GM19025 (cell line): Measurements from ENCODE around the gene CACNA1C.

Experiments used
- ATAC-seq: cut with Tn5 transposase; IDR thresholded peaks from one replicate; pipeline ENCODE4 v1.9.1; 2021; ENCODE audit warnings: mild to moderate bottlenecking, low read depth, moderate library complexity; ENCODE audit not compliant: unreplicated experiment

Gene CACNA1C

DNA sequence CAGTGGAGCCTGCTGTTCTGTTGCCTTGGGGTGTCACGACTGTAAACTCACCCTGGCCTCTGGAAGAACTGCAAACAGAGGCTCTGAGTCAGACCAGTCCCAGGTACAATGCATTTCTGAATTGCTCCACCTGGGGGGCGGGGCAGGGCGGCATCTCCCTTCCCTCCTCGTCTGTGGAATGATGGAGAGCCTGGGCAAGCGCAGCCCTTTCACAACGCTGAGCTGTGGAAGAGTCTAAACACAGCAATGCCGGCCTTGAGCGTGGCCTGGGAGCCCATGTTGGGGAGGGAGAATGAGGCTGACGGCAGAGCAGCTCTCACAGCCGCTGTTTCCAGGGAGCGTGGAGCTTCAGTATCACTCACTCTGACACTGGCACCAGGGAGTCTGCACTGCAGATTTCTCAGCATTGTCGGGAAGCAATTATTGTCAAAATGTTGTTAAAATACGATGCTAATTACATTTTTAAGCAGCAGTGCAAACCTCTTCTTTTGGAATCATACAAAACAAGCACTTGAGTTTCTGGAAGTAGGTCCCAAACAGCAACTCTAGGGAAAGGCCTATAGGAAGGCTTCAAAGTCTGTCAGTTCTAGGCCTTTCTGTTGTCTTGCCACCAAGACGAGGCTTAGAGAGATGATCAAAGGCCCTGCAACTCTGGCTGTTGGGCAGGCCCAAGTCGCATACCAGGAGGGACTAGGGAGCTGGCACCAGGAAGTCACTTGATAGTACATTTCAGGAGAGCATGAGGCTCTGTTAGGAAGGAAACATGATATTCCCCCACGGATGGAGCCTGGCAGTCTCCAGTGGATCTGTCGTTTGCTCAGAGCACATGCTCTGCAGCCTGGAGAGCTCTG lies 498.0 kb downstream of the CACNA1C start:
- ATAC-seq: no peak

DNA sequence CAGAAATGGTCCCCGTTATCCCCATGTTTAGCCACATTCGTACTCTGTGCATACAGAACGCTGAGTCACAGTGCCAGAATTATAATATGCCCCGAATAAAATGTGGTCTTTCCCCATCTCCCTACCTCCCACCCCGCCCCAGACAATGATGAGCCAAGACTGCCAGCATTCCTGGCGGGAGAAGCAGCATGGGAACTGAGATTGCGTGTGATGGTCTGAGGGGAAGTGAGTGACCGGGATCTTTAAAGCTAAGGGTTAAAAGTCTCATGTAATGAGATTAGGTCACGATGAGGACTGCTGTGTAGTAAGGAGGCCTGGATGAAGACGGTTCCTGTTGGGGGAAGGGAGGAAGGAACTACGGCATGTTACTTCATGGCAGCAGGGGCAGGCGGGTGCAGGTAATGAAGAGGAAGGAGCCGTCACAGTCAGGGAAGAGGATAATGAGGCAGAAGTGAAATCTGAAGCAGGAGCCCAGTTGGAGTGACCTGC lies 498.7 kb downstream of the CACNA1C start:
- no peak for ATAC-seq

DNA sequence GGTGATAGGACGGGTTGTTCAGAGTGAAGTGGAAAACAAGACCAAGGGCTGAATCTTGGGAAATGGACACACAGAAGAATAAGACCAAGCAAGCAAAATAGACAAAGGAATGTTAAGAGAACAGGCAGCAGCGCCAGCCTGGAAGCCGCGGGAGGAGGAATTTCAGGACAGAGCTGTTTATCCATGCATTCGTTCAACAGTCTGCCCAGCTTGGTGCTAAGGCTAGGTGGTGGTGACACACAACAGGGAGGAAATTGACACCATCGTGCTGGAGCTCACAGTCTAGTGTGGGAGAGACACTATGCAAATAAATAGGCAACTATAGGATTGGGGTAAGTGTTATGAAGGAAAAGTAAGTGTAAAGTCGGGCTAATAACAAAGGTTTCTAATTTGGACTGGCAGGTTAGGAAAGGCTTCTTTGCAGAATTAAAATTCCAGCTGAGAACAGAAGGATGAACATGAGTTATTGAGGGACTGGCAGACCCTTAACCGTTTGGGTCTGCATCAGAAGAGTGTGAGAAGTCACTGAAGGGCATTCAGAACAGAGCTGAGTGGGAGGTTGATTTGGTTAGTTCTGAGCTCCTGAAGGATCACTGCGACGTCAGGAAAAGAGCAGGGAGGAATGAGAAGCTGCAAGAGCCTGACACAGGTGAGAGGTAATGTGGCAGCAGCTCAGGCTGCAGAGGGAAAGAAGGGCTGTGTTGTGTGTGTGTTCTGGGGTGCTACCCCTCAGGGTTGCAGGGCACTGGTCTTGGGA lies 499.4 kb downstream of the CACNA1C start:
- no peak for ATAC-seq

DNA sequence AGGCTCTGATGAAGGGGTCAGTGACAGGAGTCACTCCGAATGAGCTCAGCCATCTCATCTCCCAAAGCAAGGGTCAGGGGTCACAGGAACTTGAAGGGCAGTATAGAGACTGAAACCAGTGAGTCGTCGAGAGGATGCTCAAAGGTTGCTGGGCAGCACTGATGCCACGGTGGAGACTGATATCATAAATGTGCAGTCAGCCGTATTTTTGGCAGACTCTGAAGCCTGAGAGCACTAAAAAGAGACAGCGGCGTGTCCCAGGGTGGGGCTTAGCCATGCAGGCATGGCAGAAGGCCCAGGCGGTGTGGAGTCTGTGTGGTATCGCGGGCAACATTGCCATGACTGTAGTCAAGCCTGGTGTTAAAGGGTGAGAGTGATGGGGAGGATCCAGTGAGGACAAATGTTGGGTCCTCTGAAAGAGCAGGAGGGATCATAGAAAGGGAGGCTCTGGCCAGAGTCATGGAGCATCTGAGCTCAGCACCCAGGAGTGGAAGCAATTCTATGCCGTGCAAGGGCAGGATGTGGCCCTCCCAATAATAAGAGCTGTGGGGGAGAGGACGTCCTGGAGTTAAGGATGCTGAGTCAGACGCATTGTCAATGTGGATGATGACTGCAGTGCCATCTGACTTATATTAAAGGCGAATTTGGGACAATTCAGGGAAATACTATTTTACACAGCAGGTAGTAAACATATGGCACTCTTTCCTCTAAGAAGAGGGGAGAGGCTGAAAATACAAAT lies 500.8 kb downstream of the CACNA1C start:
- ATAC-seq: no peak

DNA sequence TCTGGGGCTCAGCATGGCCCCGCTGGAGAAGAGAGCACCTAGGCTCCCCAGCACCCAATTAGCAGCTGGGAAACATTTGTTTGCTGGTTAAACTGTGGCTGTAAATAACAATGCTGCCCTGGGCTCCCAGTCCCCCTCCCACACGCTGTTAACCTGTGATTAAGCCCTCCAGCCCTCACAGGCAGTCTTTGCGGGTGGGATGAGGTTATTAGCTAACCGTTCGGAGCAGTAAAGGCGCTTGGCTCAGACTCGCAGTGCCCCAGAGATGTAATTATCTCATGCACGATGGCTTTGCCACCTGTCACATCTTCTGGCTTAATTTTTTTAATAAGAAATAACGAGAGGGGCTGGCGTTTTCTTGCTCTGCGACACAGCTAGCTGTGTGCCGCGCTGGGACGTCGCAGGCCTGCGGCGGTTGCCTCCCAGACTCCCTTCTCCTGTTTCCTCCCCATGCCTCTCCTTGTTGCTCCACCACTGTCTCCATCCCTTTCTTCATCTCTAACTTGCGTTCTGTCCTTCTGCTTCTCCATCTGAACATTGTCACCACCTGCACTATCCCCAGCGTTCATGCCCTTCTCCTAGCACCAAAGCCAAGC lies 502.8 kb downstream of the CACNA1C start:
- no peak for ATAC-seq

DNA sequence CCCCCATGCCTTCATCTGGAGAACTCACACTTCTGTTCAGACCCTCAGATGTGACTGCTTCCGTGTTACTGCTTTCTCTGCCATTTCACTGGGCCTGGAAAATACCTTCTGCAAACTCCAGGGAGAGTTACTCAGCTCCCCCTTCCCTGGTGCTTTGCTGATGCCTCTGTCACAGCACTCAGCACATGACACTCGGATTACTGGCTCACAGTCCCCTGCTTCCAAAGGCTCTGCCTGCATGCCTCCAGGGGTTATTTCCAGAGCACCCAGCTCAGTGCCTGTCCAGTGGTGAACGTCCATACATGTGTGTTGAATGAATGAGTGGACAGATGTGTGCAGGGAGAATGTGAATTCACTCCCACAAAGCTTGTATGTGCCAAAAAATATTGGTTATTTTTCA lies 504.8 kb downstream of the CACNA1C start:
- no peak for ATAC-seq

DNA sequence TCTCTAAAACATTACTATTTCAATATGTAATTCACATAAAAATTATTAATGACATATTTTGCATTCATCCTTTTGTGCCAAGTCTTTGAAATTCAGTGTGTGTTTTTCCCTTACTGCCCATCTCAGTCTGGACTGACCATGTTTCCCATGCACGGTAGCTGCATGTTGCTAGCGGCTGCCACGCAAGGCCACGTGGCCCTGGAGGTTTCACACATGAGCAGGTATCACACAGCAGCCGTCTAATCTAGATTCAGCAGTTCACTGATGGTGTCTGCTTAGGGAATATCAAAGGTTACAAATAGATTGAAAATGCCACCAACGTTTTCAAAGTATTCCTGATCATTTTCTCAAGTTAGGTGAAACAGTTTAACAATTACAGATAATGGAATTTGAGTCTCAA lies 507.1 kb downstream of the CACNA1C start:
- ATAC-seq: no peak

DNA sequence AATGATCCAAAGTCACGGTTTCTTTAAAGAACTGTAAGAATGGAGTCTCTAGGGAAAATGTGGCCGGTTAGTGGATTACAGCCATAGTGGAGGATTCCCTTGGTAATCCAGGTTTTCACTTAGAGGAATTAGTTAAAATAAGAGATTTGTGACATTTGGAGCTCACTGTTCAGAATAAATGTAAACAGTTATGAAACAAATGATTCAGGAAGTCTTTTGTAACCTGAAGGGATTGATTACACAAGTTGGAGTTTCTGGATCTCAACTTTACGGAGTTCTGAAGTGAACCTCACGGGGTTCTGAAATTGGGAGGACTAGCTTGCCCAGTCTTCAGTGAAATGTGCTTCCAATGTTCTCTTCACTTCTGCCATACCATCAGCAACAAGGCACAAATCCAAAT lies 507.6 kb downstream of the CACNA1C start:
- no peak for ATAC-seq

DNA sequence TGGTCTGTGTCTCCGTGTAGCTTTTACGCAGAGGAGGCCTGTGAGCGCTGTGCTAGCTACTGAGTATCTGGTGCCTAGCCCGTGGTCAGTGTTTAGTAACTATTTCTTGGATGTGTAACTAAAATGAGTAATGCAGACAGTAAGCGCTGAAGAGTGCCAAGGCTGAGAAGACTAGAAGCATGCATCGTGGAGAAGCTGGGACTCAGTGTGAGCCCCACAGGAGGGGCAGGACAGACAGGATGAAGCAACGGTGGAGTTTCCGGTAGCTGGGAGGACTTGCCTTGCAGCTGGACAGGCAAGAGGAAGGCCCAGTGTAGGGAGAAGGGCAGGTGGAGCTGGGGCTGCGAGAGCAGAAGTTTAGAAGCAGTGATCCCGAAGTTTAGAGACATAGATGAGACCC lies 508.6 kb downstream of the CACNA1C start:
- ATAC-seq: no peak

DNA sequence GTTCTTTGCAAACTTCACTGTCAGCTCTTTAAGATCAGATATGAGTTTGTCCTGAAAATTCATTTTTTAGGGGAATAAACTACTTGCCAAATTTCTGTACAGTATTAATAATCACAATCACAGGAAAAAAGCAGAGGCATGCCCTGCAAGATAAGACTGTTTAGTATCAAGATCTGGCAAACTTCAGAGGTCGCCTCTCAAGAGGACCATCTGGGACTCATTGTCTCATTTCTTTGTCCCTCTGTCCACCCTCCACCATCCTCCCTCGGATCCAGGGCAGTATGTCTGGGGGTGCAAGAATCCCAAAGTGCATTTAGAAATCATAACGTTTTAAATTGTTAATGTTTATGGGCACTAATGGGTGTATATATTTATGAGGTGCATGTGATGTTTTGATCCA lies 509.6 kb downstream of the CACNA1C start:
- ATAC-seq: no peak

DNA sequence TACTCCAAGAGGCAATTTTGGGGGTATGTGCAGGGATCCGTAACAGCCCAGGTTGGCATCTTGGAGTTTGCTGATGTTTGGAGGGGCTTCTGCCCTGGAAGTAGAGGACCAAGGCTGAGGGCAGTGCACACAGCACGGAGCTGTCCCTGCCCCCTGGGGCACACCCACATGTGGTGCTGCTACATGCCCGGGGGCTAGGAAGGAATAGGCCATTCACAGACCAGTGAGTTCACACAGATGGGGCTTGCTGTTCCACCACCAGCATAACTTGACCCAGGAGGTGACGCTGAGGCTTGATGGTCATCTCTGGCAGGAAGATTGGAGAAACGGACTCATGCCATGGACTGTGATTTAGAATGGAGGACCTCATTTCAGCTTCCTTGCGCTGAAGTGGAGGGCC lies 510.9 kb downstream of the CACNA1C start:
- no peak for ATAC-seq

DNA sequence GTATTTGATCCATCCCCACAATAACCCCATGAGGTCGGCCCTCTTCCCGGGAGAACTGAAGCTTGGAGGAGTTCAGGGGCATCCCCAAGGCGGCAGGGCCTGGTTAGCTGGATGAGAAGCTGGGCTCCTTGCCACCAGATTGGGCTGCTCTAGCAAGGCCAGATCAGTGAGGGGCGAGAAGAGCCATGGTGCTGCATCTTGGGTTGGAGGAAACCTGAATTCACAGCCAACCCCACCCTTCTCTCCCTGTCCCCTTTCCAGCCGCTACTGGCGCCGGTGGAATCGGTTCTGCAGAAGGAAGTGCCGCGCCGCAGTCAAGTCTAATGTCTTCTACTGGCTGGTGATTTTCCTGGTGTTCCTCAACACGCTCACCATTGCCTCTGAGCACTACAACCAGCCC lies 513.4 kb downstream of the CACNA1C start:
- no peak for ATAC-seq

DNA sequence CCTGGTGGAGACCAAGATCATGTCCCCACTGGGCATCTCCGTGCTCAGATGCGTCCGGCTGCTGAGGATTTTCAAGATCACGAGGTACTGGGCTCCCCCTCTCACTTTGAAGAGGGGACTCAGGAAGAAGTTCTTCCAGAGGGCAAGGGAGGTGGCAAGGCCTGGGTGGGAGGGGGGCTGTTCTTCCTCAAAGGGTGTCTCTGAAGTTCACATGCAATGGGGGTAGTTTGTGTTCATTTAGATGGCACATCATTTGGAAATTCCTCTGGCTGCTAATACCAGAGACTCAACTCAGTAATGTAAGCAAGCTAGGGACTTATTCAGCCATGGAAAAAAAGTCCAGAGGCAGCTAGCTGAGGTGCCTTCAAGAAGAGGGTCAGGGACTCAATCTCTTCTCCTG lies 514.9 kb downstream of the CACNA1C start:
- no peak for ATAC-seq

DNA sequence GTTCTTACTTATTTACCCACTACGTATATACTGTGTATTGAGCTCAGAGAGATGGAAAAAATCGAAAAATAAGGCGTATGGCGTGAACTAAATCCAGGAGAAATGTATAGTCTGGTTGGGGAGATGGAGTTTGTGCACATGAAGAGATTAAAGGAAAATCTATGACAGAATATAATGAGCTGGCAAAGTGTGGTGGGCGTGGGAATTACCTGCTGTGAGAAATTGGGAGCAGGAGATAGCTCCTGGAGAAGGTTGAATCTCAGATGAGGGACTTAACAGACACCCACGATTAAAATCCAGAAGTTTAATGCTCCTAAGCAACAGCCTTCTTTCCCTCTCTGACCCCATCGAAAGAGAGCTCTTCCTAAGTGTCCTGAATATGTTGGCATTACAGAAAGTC lies 517.8 kb downstream of the CACNA1C start:
- no peak for ATAC-seq

DNA sequence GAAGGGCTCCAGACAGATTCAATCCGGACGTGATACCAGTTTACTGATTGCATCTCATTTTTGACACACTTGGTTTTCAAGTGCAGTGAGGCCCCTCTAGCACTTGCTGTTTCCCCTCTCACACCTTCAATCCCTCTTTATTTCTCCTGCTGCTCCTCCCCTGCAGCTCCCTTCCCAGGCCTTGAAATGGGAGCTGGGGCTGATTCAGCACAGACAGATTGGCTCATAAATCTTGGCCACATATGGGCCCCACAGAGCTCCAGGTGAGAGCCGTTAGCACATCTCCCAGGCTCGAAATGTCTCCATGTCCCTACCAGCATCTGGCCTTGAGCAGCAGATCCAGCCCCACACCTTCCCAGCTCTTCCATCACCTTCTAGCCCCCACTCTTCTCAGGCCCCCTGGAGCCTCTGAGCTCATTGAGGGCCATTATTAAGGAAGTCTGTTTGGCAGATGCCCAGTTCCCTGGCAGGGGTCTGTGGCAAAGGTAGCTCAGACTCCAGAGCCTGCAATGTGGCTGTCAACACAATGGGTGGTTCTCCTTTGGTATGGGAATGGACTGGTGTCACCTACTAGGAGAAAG lies 521.7 kb downstream of the CACNA1C start:
- no peak for ATAC-seq

DNA sequence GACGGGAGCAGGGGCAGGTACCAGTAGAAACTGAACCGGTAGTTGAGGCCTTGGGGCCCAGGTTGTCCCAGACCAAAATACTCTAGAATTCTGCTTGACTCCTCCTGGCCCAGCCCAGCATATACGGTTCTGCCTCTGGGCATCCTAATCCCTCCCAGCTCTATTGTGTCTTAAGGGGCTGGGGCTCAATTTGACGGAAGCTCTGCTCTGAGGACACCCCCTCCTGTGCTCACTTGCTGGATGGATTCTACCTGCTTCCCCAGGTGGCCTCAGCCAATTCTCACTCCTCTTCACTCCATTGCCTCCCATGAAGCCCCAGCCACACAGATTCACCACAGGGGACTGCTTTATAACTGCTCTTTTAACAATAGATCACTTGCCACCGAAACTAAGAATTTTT lies 522.5 kb downstream of the CACNA1C start:
- ATAC-seq: no peak

DNA sequence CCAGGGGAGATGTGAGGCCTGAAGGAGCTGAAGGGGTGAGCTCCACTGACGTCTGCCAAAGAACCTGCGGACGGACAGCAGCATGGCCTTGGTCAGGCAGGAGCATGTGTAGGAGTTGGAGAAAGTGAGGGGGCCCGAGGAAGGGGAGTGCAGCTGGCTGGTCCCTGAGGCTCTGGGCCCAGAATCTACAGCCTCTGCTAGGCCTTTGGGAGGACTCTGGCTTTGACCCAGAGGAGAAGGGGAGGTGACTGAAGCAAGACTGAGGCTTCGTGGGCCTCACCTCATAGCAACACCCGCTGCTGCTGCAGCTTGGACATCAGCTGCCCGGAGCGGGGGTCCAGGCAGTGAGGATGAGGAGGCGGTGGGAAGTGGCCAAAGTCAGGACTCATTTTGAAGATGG lies 525.4 kb downstream of the CACNA1C start:
- ATAC-seq: no peak

DNA sequence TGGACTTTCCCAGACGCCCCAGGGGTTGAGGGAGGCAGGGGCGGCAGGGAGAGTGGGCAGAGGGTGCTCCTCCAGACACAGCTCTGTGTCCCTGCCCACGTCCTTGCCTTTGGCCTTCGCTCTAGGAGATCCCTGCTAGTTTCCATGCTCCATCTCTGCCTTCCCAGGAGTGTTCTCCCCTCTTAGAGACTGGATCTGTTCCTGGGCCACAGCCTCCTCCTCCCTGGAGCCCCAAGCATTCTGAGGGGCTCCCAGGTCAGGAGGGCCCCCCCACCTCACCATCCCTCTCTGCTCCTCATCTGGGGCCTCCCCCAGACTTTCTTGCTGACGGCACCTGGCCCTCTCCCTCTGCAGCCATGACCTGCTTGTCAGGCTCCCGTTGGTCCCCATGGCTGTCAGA lies 526.0 kb downstream of the CACNA1C start:
- no peak for ATAC-seq

DNA sequence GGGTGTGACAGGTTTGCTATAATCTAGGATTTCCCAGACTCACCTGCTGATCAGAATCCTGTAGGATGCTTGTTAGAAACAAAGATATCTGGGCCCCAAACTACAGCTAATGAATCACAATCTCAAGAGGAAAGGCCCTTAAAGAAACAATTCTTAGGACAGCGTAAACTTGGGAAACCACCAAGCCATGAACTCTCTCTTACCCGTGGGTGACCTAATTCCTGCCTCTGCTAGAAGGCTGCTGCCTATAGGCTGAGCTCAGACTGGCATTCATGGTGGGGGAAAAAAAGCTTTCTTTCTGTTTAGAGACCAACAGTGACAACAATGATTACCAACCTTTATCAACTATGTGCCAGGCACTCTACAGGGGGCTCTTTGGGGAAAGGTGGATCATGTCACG lies 528.0 kb downstream of the CACNA1C start:
- no peak for ATAC-seq

DNA sequence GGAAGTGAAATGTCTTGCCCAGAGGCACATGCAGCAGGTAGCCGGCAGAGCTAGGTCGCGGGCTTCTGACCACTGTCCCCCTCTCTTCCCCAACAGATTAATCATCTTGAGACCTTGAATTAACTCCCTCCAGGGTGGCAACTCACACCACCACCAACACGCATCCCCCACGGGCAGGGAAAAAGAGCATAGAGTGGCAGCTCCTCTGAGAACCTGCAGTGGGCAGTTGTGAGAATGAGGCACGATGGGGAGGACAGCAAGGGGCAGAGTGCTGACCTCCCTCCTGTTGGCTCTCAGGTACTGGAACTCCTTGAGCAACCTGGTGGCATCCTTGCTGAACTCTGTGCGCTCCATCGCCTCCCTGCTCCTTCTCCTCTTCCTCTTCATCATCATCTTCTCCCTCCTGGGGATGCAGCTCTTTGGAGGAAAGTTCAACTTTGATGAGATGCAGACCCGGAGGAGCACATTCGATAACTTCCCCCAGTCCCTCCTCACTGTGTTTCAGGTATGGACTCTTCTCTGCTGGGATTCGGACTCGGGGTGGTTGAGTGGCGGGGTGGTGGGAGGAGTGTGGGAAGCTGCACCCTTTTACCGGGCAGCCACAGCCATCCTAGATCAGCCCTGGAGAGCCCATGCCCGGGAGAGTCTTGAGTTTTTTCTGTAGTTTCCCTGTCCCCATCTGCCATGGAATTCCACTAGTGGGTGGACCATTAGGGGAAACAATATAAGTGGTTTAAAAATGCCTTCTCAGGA lies 528.7 kb downstream of the CACNA1C start:
- ATAC-seq: no peak
